ENCODE results near the gene UNC79. TPM values are rescaled to one million over a fixed set of nuclear protein-coding genes. Genes with fewer than 3 reads are reported as not detected.

The UNC79 gene
- total RNA-seq, 2 experiments from 2014 or later = 0.05 TPM; not detected in 1

- no peak for DNase-seq
- Mint-ChIP-seq H3K36me3 (no peaks in the 10 kb centered on the region), H3K27ac (no peak overlapping the region), H3K27me3 (peaks cover 7% of the 10 kb centered on the region), H3K4me1 (ENCODE audit: low read depth) (no peaks in the 10 kb centered on the region), H3K4me3 (no peak overlapping the region), H3K9me3 (no peaks in the 10 kb centered on the region)
- intact Hi-C loops (cut with micrococcal nuclease) = no loop called here
- ChIA-PET POLR2A (no interaction called here), CTCF (no interaction called here)
Measured at GRCh38 chr14:93708311-93708734, 277.6 kb downstream of the UNC79 start.

DNA sequence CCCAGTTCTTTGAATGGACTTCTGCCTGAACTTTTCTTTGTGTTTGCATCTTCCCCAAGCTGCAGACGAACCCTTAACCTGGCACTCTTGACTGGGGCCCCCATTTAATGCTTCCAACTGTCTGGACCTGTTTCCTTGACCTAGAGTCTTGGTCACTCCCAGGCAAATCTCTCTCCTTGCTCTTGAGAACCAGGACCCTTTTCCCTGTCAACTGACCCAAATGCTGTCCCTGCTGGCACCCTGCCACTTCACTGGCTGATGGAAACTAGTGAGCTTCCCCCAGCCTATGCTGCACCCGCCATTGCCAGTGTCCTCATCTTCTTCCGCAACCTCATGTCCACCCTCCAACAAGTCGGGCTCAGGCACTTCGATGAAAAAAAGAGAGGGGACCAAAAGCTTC lies 278.1 kb downstream of the UNC79 start:
- no peak for DNase-seq
- no peaks in the 10 kb centered on the region for H3K9me3 Mint-ChIP-seq
- H3K4me1 Mint-ChIP-seq (ENCODE audit: low read depth) = no peaks in the 10 kb centered on the region
- H3K4me3 Mint-ChIP-seq = no peak overlapping the region
- CTCF ChIA-PET = no interaction called here
- intact Hi-C loops (cut with micrococcal nuclease) = no loop called here
- POLR2A ChIA-PET = no interaction called here
- H3K36me3 Mint-ChIP-seq = no peaks in the 10 kb centered on the region
- H3K27ac Mint-ChIP-seq = no peak overlapping the region
- H3K27me3 Mint-ChIP-seq = peaks cover 2% of the 10 kb centered on the region

GRCh38 chr14:93709249-93709648 lies 278.5 kb downstream of the UNC79 start:
- ChIA-PET CTCF (no interaction called here), POLR2A (no interaction called here)
- no peak overlapping the region for H3K27ac Mint-ChIP-seq
- no peak for DNase-seq
- H3K9me3 Mint-ChIP-seq = no peaks in the 10 kb centered on the region
- H3K4me1 Mint-ChIP-seq (ENCODE audit: low read depth) = no peaks in the 10 kb centered on the region
- H3K4me3 Mint-ChIP-seq = no peak overlapping the region
- intact Hi-C loops (cut with micrococcal nuclease) = no loop called here
- no peaks in the 10 kb centered on the region for H3K36me3 Mint-ChIP-seq
- H3K27me3 Mint-ChIP-seq = no peaks in the 10 kb centered on the region

DNA sequence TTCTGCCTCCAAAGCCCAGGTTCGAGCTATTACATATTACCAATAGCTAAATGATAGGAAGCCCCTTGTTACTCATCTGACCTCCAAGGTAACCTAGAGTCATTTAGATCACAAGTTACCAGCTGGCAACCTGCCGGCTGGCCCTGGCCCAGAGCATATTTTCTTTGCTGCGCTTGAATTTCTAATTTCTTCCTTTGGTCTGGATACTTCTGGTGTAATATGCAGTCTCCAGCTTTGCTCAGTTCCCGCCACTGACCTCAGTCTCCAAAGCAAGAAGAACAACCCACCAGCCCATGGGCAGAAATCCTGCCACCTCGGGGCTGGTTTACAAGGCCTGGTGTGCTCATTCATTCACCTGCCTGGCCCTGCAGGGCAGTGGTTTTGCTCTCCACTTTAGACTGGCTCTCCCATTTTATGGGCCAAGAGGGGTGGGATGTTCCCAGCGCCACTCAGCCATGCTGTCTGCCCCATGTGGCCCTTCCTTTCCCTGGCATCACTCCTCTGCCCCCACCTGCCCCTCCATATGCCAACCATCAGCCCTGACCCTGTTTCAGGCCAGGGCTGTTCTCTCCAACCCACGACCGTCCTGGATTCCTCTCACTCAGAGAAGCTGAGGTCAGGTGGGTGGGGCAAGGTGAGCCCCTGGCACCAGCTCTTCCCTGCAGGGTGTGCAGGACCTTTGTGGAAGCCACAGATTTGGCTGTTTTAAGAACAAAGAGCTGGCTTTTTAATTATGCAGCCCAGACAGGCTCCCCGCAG lies 281.5 kb downstream of the UNC79 start:
- no peak for DNase-seq
- Mint-ChIP-seq H3K4me3 (no peak overlapping the region), H3K4me1 (ENCODE audit: low read depth) (no peaks in the 10 kb centered on the region), H3K27me3 (peaks cover 3% of the 10 kb centered on the region), H3K27ac (no peak overlapping the region), H3K9me3 (no peaks in the 10 kb centered on the region), H3K36me3 (no peaks in the 10 kb centered on the region)
- intact Hi-C loops (cut with micrococcal nuclease) = no loop called here
- CTCF ChIA-PET = interaction anchor here (1.1 to 1.2 kb wide), 2 partner anchors 58 to 180 kb away, joined by 3 to 4 read pairs; no protein-coding TSS in a partner anchor
- POLR2A ChIA-PET = no interaction called here

- Mint-ChIP-seq H3K4me1 (ENCODE audit: low read depth) (no peaks in the 10 kb centered on the region), H3K27ac (no peak overlapping the region), H3K9me3 (no peaks in the 10 kb centered on the region), H3K27me3 (peaks cover 3% of the 10 kb centered on the region), H3K4me3 (no peak overlapping the region), H3K36me3 (no peaks in the 10 kb centered on the region)
- POLR2A ChIA-PET = no interaction called here
- CTCF ChIA-PET = interaction anchor here (1.1 kb wide), 1 partner anchor 179 kb away, joined by 4 read pairs; no protein-coding TSS in a partner anchor
- DNase-seq = no peak
- intact Hi-C loops (cut with micrococcal nuclease) = no loop called here
Measured at GRCh38 chr14:93712838-93713724, 282.3 kb downstream of the UNC79 start.

GRCh38 chr14:93713726-93714405 lies 283.1 kb downstream of the UNC79 start:
- Mint-ChIP-seq H3K36me3 (no peaks in the 10 kb centered on the region), H3K4me3 (no peak overlapping the region), H3K9me3 (no peaks in the 10 kb centered on the region), H3K4me1 (ENCODE audit: low read depth) (no peaks in the 10 kb centered on the region), H3K27me3 (peaks cover 3% of the 10 kb centered on the region), H3K27ac (no peak overlapping the region)
- CTCF ChIA-PET = no interaction called here
- POLR2A ChIA-PET = no interaction called here
- intact Hi-C loops (cut with micrococcal nuclease) = no loop called here
- no peak for DNase-seq

GRCh38 chr14:93714605-93715004 lies 283.9 kb downstream of the UNC79 start:
- Mint-ChIP-seq H3K36me3 (no peaks in the 10 kb centered on the region), H3K4me3 (no peak overlapping the region), H3K27ac (no peak overlapping the region), H3K9me3 (no peaks in the 10 kb centered on the region), H3K27me3 (peaks cover 3% of the 10 kb centered on the region), H3K4me1 (ENCODE audit: low read depth) (no peaks in the 10 kb centered on the region)
- ChIA-PET POLR2A (no interaction called here), CTCF (no interaction called here)
- DNase-seq = no peak
- intact Hi-C loops (cut with micrococcal nuclease) = no loop called here

GRCh38 chr14:93715279-93715927 lies 284.7 kb downstream of the UNC79 start:
- no peak for DNase-seq
- intact Hi-C loops (cut with micrococcal nuclease) = no loop called here

GRCh38 chr14:93716002-93716745 lies 285.4 kb downstream of the UNC79 start:
- CTCF ChIA-PET = interaction anchor here (0.6 kb wide), 1 partner anchor 464 kb away, joined by 3 read pairs; no protein-coding TSS in a partner anchor
- H3K4me1 Mint-ChIP-seq (ENCODE audit: low read depth) = no peaks in the 10 kb centered on the region
- DNase-seq = no peak
- no peak overlapping the region for H3K27ac Mint-ChIP-seq
- H3K27me3 Mint-ChIP-seq = peaks cover 3% of the 10 kb centered on the region
- no peaks in the 10 kb centered on the region for H3K36me3 Mint-ChIP-seq
- intact Hi-C loops (cut with micrococcal nuclease) = no loop called here
- H3K4me3 Mint-ChIP-seq = no peak overlapping the region
- POLR2A ChIA-PET = no interaction called here
- no peaks in the 10 kb centered on the region for H3K9me3 Mint-ChIP-seq

More at GRCh38 chr14:93715279-93715927, 284.7 kb downstream of the UNC79 start:
- Mint-ChIP-seq H3K4me3 (no peak overlapping the region), H3K4me1 (ENCODE audit: low read depth) (no peaks in the 10 kb centered on the region), H3K9me3 (no peaks in the 10 kb centered on the region), H3K27ac (no peak overlapping the region), H3K36me3 (no peaks in the 10 kb centered on the region), H3K27me3 (peaks cover 3% of the 10 kb centered on the region)
- ChIA-PET CTCF (interaction anchor here (0.6 kb wide), 1 partner anchor 465 kb away, joined by 3 read pairs; no protein-coding TSS in a partner anchor), POLR2A (no interaction called here)

- ChIA-PET CTCF (no interaction called here), POLR2A (no interaction called here)
- no peak overlapping the region for H3K4me3 Mint-ChIP-seq
- no peak overlapping the region for H3K27ac Mint-ChIP-seq
- H3K9me3 Mint-ChIP-seq = no peaks in the 10 kb centered on the region
- intact Hi-C loops (cut with micrococcal nuclease) = no loop called here
- H3K4me1 Mint-ChIP-seq (ENCODE audit: low read depth) = no peaks in the 10 kb centered on the region
- H3K27me3 Mint-ChIP-seq = peaks cover 3% of the 10 kb centered on the region
- no peak for DNase-seq
- no peaks in the 10 kb centered on the region for H3K36me3 Mint-ChIP-seq
Measured at GRCh38 chr14:93716746-93717667, 286.3 kb downstream of the UNC79 start.

All from activated CD4-positive, alpha-beta memory T cell treated with anti-CD3 and anti-CD28 coated beads for 36 hours (primary cell).